GM12878 (cell line): ENCODE data around the gene PLXNA2. TPM values are rescaled to one million over a fixed set of nuclear protein-coding genes. Genes with fewer than 3 reads are reported as not detected.

Experiments used
- ATAC-seq: fragments of 200-7000 bp; cut with Tn5 transposase; 3 replicates; pipeline ENCODE4 v1.9.1; 2020; ENCODE audit warnings: mild to moderate bottlenecking, moderate library complexity
- BruUV-seq: library from RNA; stranded (reverse); fragments of 400-500 nt; replicated peaks from 2 replicates; lab custom pipeline; 2021; lab: Mats Ljungman, UMichigan
- CTCF ChIA-PET: fragments of 300-600 bp; sonication (Branson Sonifier 250); formaldehyde crosslinking; extraction: SDS; loops from one replicate; lab custom pipeline; 2021; ENCODE audit warnings: inconsistent platforms; lab: Yijun Ruan, JAX
- POLR2A ChIA-PET: fragments of 350-600 bp; formaldehyde crosslinking; extraction: SDS; loops from one replicate; lab custom pipeline; 2021; ENCODE audit warnings: inconsistent platforms; lab: Charles Lee
- RAD21 ChIA-PET: fragments of 300-600 bp; sonication (Branson Sonifier 250); formaldehyde crosslinking; loops from one replicate; lab custom pipeline; 2023; ENCODE audit warnings: antibody characterized with exemption; ENCODE audit not compliant: unreplicated experiment; lab: Charles Lee
- SMC1A ChIA-PET: fragments of 300-600 bp; sonication (Branson Sonifier 250); formaldehyde crosslinking; loops from one replicate; lab custom pipeline; 2023; ENCODE audit not compliant: unreplicated experiment, uncharacterized antibody; lab: Charles Lee
- DNase-seq: peaks from one replicate; pipeline ENCODE4 v3.0.0-alpha.2; 2011; ENCODE audit warnings: low read depth, low spot score
- FAIRE-seq: peaks from 3 replicates; lab custom pipeline; 2011; peaks lifted over from hg19 to GRCh38; lab: Jason Lieb, UNC
- H2AFZ ChIP-seq: 2 replicates; pipeline ENCODE4 v1.6.0; 2011; ENCODE audit warnings: low read depth, low read length, control low read depth; ENCODE audit not compliant: control insufficient read depth
- H3K27ac ChIP-seq: 2 replicates; pipeline ENCODE4 v1.5.1; 2011; ENCODE audit warnings: control low read depth; ENCODE audit not compliant: control insufficient read depth, insufficient read depth
- H3K27me3 ChIP-seq, 2 experiments: replicated peaks in 1 of 2; 2 replicates each; pipeline versions ENCODE4 v1.6.0 to v1.6.1; 2011; ENCODE audit warnings: low read length in 1 of 2; ENCODE audit not compliant: control insufficient read depth in 2 of 2, insufficient read depth in 2 of 2
- H3K36me3 ChIP-seq, 2 experiments: 2 replicates each; pipeline ENCODE4 v1.5.1; 2011; ENCODE audit warnings: low read length in 1 of 2; ENCODE audit not compliant: control insufficient read depth in 2 of 2, insufficient read depth in 2 of 2
- H3K4me1 ChIP-seq: 2 replicates; pipeline ENCODE4 v1.6.1; 2011; ENCODE audit warnings: mild to moderate bottlenecking, low read length, moderate library complexity, mixed read lengths; ENCODE audit not compliant: control insufficient read depth, insufficient read depth
- H3K4me2 ChIP-seq: 2 replicates; pipeline ENCODE4 v1.6.0; 2011; ENCODE audit warnings: control low read depth; ENCODE audit not compliant: control insufficient read depth, insufficient read depth
- H3K4me3 ChIP-seq: fragments of 200-600 bp; sonication (generic); 2 replicates; pipeline ENCODE4 v1.5.1; 2016
- H3K79me2 ChIP-seq: 2 replicates; pipeline ENCODE4 v1.6.0; 2011; ENCODE audit warnings: low read length; ENCODE audit not compliant: control insufficient read depth, insufficient read depth
- H3K9ac ChIP-seq: 2 replicates; pipeline ENCODE4 v1.8.0; 2011; ENCODE audit warnings: low read length, control low read depth, mixed read lengths; ENCODE audit not compliant: control insufficient read depth, insufficient read depth
- H3K9me3 ChIP-seq: replicated peaks from 3 replicates; pipeline ENCODE4 v1.5.1; 2011; ENCODE audit warnings: mild to moderate bottlenecking, low read length; ENCODE audit not compliant: control insufficient read depth, insufficient read depth
- H4K20me1 ChIP-seq: 2 replicates; pipeline ENCODE4 v1.6.0; 2011; ENCODE audit not compliant: control insufficient read depth, insufficient read depth
- BCL11A ChIP-seq: IDR thresholded peaks from 2 replicates; pipeline ENCODE4 v1.6.1; 2011; ENCODE audit warnings: low read depth, low read length
- CBX3 ChIP-seq: fragments of 200-600 bp; sonication (generic); IDR thresholded peaks from 2 replicates; pipeline ENCODE4 v1.6.1; 2016; ENCODE audit warnings: low read depth, borderline replicate concordance
- JUNB ChIP-seq: IDR thresholded peaks from 2 replicates; pipeline ENCODE4 v1.6.1; 2016; ENCODE audit warnings: antibody characterized with exemption, mild to moderate bottlenecking
- KDM1A ChIP-seq: fragments of 200-600 bp; sonication (generic); IDR thresholded peaks from 2 replicates; pipeline ENCODE4 v1.6.1; 2016; ENCODE audit warnings: borderline replicate concordance
- NFYB ChIP-seq: IDR thresholded peaks from 2 replicates; pipeline ENCODE4 v1.6.1; 2011; ENCODE audit warnings: low read depth, mild to moderate bottlenecking, low read length, improper control_type of control experiment, moderate library complexity; ENCODE audit not compliant: insufficient read depth
- POLR2A ChIP-seq: IDR thresholded peaks from 2 replicates; pipeline ENCODE4 v1.6.1; 2011; ENCODE audit warnings: low read depth, mild to moderate bottlenecking, low read length
- REST ChIP-seq: IDR thresholded peaks from 2 replicates; pipeline ENCODE4 v1.6.1; 2012; ENCODE audit warnings: mild to moderate bottlenecking, low read depth, low read length
- ZNF622 ChIP-seq: fragments of 450-650 bp; IDR thresholded peaks from 2 replicates; pipeline ENCODE4 v1.6.1; 2017; ENCODE audit warnings: mild to moderate bottlenecking, inconsistent platforms
- WGBS: methylation state at CpG from one replicate; pipeline ENCODE4 v1.1.6; 2016; ENCODE audit warnings: low lambda C conversion rate; ENCODE audit not compliant: insufficient replicate concordance, insufficient coverage; ENCODE audit errors: missing lambda C conversion rate; 5-methylcytosine and 5-hydroxymethylcytosine counted together
- in situ Hi-C: fragments of 300-500 bp; cut with MboI; formaldehyde crosslinking; loops from 9 replicates; pipeline ENCODE4 v1.14.3; 2018; ENCODE audit warnings: mixed read lengths
- intact Hi-C: fragments of 100-400 bp; cut with micrococcal nuclease; formaldehyde crosslinking; loops from one replicate; pipeline ENCODE4 v1.14.2; 2022; ENCODE audit not compliant: unreplicated experiment
- polyA plus RNA-seq, 11 experiments: library from polyadenylated mRNA; depleted of rRNA in 4 of 11; unstranded in 6 of 11; stranded (reverse) in 5 of 11; fragments of >200 nt; fragmentation: Nextera tagmentation in 4 of 11; fragmentation: Illumina TruSeq in 1 of 11; extraction: Ambion mirVana in 4 of 11; extraction: Trizol in 1 of 11; gene quantifications; 1 replicate in 1 of 11; 2 replicates in 10 of 11; pipeline versions ENCODE4 v1.2.1 to v1.2.3, GENCODE V29; 2011 to 2016; ENCODE audit warnings: inconsistent platforms in 2 of 11, missing spikeins in 2 of 11, low read depth in 1 of 11
- total RNA-seq, 4 experiments: library from RNA; depleted of rRNA in 3 of 4; stranded (reverse); fragments of >200 nt in 3 of 4; fragmentation: Illumina TruSeq in 1 of 4; extraction: Trizol in 1 of 4; gene quantifications; 2 replicates each; pipeline versions ENCODE4 v1.2.1 to v1.2.3, GENCODE V29; 2013 to 2021
- TF ChIP-seq, protein P1 (sequence below): fragments of 450-650 bp; formaldehyde crosslinking; IDR thresholded peaks from 2 replicates; pipeline ENCODE4 v1.4.0; 2022; ENCODE audit warnings: mild to moderate bottlenecking, moderate library complexity
- TF ChIP-seq, protein P2 (sequence below): fragments of 450-650 bp; IDR thresholded peaks from 2 replicates; pipeline ENCODE4 v1.6.1; 2018; ENCODE audit warnings: borderline replicate concordance, mild to moderate bottlenecking; ENCODE audit not compliant: partially characterized antibody
- TF ChIP-seq, protein P3 (sequence below): IDR thresholded peaks from 2 replicates; pipeline ENCODE4 v1.6.1; 2011; ENCODE audit warnings: mild to moderate bottlenecking, low read depth, low read length, moderate library complexity; ENCODE audit not compliant: insufficient replicate concordance

PLXNA2 gene
- total and polyA plus RNA-seq, 10 of the 15 experiments (the other 5 are each of a cell fraction or from before 2014, with no cell fraction given), result under 0.01 to 0.08 (median 0.07) TPM; not detected in 4

- peak; percentile 26 for DNase-seq
- no TSS peak for BruUV-seq
- Histone ChIP-seq H4K20me1 (no peaks in the 10 kb centered on the region), H3K79me2 (no peaks in the 10 kb centered on the region), H3K4me1 (peaks cover 8% of the 10 kb centered on the region), H3K4me3 (no peak overlapping the region), H3K9me3 (no peaks in the 10 kb centered on the region), H3K9ac (no peak overlapping the region; the same call in 1 of the 2 replicates), H3K27me3 (peaks cover 10 to 15% of the 10 kb centered on the region in 2 experiments), H2AFZ (peak overlapping the region; percentile 60), H3K4me2 (peak overlapping the region; percentile 68), H3K36me3 (no peaks in the 10 kb centered on the region), H3K27ac (no peak overlapping the region)
- SMC1A ChIA-PET, result interaction anchor here (0.7 to 2.4 kb wide), 16 partner anchors 9 to 872 kb away, joined by 3 to 27 read pairs (median 4); no protein-coding TSS in a partner anchor
- ATAC-seq, result peak; percentile 92
- in situ Hi-C loops (loop anchor here (5.0 kb wide), 1 partner anchor 223 kb away; no protein-coding TSS in a partner anchor), intact Hi-C loops (loop anchor here (1.0 to 2.0 kb wide), 2 partner anchors 113 to 224 kb away; no protein-coding TSS in a partner anchor)
- CTCF ChIA-PET, result interaction anchor here (0.5 to 10.5 kb wide), 53 partner anchors 9 to 362 kb away, joined by 3 to 166 read pairs (median 4); no protein-coding TSS in a partner anchor
- POLR2A ChIA-PET, result interaction anchor here (0.6 kb wide), 1 partner anchor 1390 kb away, joined by 4 read pairs; no protein-coding TSS in a partner anchor
- RAD21 ChIA-PET, result interaction anchor here (0.8 to 5.0 kb wide), 12 partner anchors 23 to 223 kb away, joined by 3 to 59 read pairs (median 4); no protein-coding TSS in a partner anchor
- 3% methylated on average over 22 of the region's 22 CpGs for WGBS
- FAIRE-seq, result peak; percentile 93
- TF ChIP-seq, protein P1, sequence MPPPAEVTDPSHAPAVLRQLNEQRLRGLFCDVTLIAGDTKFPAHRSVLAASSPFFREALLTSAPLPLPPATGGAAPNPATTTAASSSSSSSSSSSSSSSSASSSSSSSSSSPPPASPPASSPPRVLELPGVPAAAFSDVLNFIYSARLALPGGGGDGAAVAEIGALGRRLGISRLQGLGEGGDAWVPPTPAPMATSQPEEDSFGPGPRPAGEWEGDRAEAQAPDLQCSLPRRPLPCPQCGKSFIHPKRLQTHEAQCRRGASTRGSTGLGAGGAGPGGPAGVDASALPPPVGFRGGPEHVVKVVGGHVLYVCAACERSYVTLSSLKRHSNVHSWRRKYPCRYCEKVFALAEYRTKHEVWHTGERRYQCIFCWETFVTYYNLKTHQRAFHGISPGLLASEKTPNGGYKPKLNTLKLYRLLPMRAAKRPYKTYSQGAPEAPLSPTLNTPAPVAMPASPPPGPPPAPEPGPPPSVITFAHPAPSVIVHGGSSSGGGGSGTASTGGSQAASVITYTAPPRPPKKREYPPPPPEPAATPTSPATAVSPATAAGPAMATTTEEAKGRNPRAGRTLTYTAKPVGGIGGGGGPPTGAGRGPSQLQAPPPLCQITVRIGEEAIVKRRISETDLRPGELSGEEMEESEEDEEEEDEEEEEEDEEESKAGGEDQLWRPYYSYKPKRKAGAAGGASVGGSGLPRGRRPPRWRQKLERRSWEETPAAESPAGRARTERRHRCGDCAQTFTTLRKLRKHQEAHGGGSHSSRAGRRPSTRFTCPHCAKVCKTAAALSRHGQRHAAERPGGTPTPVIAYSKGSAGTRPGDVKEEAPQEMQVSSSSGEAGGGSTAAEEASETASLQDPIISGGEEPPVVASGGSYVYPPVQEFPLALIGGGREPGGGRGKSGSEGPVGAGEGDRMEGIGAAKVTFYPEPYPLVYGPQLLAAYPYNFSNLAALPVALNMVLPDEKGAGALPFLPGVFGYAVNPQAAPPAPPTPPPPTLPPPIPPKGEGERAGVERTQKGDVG (CRISPR knock-in tag), result no peak
- TF ChIP-seq ZNF622 (no peak), JUNB (no peak), KDM1A (no peak), CBX3 (no peak), NFYB (no peak), REST (no peak), POLR2A (no peak), BCL11A (no peak)
- TF ChIP-seq, protein P2, sequence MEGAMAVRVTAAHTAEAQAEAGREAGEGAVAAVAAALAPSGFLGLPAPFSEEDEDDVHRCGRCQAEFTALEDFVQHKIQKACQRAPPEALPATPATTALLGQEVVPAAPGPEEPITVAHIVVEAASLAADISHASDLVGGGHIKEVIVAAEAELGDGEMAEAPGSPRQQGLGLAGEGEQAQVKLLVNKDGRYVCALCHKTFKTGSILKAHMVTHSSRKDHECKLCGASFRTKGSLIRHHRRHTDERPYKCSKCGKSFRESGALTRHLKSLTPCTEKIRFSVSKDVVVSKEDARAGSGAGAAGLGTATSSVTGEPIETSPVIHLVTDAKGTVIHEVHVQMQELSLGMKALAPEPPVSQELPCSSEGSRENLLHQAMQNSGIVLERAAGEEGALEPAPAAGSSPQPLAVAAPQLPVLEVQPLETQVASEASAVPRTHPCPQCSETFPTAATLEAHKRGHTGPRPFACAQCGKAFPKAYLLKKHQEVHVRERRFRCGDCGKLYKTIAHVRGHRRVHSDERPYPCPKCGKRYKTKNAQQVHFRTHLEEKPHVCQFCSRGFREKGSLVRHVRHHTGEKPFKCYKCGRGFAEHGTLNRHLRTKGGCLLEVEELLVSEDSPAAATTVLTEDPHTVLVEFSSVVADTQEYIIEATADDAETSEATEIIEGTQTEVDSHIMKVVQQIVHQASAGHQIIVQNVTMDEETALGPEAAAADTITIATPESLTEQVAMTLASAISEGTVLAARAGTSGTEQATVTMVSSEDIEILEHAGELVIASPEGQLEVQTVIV, result no peak
- TF ChIP-seq, protein P3, sequence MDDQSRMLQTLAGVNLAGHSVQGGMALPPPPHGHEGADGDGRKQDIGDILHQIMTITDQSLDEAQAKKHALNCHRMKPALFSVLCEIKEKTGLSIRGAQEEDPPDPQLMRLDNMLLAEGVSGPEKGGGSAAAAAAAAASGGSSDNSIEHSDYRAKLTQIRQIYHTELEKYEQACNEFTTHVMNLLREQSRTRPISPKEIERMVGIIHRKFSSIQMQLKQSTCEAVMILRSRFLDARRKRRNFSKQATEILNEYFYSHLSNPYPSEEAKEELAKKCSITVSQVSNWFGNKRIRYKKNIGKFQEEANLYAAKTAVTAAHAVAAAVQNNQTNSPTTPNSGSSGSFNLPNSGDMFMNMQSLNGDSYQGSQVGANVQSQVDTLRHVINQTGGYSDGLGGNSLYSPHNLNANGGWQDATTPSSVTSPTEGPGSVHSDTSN, result no peak
These were observed 1.1 kb upstream of the PLXNA2 start for GRCh38 chr1:208245185-208245705.
